Stimulated activated CD4-positive, alpha-beta T cell treated with anti-CD3 and anti-CD28 coated beads, Interleukin-15, amount 100 ng/mL, for 48 hours (primary cell): ENCODE data around the gene IL21.
"Not testable (repeated sequence)": the region's sequence is repeated elsewhere in the genome, so short reads cannot be mapped to it uniquely, and the experiment has no call there.

Source experiments
- DNase-seq, 2 donors: peaks; one replicate each; pipeline ENCODE4 v3.0.0-alpha.2; 2020; ENCODE audit warnings: low read depth in 2 of 2

IL21 gene

DNA sequence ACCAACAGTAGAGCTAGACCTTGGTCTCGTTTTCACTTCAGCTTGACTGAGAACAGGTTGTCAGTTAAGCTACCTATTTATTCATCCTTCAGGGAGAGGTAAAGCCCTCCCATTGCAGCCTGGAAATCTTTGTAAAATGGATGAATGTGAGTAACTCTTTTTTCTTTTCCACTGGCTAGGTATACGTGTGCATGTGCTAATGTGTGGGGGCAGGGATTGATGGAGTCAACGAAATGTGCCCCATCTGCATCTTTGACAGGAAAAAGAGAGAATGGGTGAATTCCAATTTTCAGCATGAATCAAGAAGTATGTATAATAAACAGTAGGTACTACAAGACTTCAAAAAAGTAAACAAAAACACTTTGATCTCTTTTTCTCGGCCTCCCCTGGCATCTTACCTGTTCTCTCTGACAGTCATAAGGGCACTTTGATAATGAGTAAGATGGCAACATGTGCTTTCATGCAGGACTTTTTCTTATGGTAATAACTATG, at the start of gene IL21:
TSS of gene IL21 (minus strand) at position 51 of the 492 bp plus-strand sequence. CDS start 55 bp downstream, outside the sequence.
- no peak for DNase-seq

DNA sequence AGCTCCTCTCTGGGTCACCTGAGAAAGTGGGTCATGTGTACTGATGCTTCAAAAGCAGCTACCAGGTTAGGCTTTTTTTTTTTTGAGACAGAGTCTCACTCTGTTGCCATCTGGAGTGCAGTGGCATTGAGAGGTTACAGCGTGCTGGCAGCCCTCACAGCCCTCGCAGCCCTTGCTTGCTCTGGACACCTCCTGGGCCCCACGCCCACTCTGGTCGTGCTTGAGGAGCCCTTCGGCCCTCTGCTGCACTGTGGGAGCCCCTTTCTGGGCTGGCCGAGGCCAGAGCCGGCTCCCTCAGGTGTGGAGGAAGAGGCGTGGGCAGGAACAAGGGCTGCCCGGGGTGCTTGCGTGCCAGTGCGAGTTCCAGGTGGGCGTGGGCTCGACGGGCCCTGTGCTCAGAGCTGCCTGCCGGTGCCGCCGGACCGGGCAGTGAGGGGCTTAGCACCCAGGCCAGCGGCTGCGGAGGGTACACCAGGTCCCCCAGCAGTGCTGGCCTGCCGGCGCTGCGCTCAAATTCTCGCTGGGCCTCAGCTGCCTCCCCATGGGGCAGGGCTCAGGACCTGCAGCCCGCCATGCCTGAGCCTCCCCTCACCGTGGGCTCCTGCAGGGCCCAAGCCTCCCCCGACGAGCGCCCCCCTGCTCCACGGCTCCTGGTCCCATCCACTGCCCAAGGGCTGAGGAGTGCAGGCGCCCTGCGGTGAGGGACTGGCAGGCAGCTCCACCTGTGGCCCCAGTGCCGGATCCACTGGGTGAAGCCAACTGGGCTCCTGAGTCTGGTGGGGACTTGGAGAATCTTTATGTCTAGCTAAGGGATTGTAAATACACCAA, 49.3 kb upstream of the IL21 start:
- DNase-seq: no peak

DNA sequence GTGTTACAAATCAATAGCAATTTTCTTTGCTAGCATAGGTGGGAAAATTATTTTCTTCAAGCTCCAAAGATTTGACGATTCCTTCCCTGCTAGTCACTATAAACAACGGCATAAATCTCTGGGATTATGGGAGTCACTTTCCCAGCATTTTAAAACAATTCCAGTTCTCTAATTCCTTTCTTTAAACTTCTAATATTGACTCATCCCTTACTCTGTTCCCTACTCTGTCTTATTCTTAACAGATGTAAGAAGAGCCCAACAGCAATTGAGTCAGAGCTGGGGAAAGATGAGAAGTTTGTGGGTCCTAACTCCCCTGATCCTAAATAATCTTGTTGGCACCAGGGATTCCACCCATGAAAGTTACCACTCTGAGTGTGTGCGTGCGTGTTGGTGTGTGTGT, 47.4 kb upstream of the IL21 start:
- DNase-seq: no peak

GRCh38 chr4:122666527-122667245, 45.8 kb upstream of the IL21 start:
- no peak for DNase-seq

DNA sequence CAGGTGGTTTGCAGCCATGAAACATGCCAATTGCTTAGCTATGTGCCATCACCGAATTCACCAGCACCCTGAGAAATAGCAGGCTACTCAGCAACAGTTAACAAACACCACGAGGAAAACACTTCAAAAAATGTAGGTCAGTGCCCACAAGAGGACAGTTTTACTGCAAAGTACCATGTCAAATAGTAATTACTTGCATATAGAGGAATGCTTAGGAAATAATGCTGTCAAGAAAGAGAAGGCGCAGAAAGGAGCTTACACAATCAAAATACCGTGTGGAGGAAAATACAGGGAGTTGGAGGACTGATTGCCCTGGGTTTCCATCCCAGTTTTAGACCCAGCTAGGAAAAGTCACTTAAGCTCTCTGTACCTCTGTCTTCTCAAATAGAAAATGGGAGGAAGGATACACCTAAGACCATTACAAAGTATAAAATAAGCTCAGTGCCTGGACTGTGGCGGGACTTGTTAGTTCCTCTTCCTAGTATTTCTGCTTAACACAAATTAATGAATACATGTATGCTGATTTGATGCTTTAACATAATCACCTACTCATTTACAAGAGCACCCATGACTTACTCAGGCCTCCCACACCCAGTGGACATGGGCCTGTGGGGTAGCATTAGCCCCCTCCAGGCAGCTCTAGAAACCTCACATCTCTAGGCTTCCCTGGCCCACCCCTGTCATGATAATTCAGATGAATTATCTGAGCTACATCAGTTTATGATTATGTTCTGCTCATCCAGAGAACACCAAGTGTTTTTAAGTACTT, 44.5 kb upstream of the IL21 start:
- no peak for DNase-seq

GRCh38 chr4:122663814-122664610, 43.1 kb upstream of the IL21 start:
- no peak for DNase-seq

DNA sequence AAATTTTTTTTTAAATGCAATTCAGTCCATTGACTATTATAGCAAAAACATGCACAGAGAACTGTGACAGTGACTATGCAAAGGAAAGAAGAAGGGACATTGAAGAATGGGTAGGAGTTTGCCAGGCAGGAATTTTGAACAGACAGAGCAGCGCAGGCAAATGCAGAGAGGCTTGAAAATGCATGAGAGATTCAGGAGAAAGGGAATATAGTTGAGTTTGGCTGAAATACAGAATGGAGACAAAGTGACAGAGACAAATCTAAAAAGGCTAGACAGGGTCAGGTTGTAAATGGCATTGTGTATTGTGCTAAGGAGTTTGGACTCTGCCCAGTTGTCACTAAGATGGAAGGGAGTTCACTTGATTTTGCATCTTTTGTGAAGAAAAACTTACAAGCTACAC, 42.4 kb upstream of the IL21 start:
- no peak for DNase-seq

- no peak for DNase-seq
Observed at GRCh38 chr4:122662701-122663100, 41.8 kb upstream of the IL21 start.

DNA sequence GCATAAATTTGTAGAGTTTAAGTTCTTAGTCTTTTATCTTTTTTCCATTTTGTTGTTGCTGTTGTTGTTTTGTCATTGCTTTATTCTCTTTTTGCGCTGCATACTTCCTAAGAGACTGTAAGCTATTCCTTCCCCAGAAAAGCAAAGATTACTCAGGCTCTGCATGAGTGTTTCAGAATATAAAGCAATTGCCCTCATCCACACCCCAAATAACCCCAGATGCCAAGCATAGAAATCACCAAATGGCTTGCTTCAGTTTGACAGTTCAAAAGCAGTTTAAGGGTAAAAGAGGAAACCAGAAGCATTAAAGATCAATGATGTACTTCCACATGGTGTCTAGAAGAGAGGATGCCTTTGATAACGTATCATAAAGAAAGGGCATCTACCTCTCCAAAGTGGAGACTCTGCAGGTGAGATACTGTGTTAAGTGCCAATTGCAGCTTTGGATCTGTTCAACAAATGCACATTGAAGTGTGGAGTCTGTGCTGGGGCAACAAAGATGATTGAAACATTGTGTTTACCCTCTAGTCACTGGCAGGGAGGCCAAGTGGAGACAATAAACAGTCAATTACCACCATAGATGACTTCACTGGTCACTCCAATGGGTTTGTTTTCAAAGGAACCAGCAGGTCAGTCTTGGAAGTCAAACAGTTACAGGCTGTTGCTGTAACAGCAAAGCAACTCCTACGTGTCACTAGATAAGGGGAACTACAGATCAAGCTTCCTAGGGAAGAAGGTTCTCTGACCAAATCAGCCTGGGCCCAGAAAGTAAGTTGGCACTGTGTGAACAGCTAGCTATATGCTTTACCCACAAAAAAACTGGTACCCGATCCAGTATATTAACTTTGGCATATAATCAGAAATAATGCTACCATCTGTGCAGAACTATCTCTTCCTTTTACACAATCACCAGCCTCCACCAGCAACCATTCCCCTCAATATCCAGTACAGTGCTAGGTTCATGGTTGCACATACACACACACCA, 40.6 kb upstream of the IL21 start:
- no peak for DNase-seq

- DNase-seq: no peak
Observed at GRCh38 chr4:122658818-122659295, 38.0 kb upstream of the IL21 start.

DNA sequence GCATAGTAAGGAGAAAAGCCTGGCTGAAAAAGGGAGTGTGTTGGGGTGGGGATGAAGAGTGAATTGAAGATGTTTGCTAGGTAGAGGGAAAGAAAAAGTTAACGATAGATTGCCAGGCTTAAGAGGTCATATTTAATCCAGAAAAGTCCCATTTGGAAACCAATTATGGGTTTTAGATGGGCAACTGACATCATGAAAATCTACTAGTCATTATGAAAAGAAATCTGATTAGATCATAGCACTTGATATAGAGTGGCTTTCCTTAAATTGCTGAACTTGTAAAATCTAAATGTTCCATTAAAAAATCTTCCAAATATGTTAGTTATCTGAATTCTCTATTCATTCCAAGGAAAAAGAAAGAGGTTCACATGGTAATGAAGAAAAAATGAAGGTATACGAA, 37.5 kb upstream of the IL21 start:
- DNase-seq: no peak

GRCh38 chr4:122657553-122657952, 36.7 kb upstream of the IL21 start:
- DNase-seq: no peak

DNA sequence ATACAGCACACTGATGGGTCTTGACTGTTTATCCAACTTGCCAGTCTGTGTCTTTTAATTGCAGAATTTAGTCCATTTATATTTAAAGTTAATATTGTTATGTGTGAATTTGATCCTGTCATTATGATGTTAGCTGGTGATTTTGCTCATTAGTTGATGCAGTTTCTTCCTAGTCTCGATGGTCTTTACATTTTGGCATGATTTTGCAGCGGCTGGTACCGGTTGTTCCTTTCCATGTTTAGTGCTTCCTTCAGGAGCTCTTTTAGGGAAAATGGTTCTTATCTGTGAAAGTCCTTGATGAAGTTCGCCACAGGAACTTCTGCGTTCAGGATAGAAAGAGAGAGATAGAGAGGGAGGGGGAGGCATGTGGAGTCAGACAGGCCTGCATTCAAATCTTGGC, 35.7 kb upstream of the IL21 start:
- not testable (repeated sequence) for DNase-seq

- peak in 1 of 2 donors; percentile 56 for DNase-seq
Observed at GRCh38 chr4:122652379-122652778, 31.5 kb upstream of the IL21 start.

DNA sequence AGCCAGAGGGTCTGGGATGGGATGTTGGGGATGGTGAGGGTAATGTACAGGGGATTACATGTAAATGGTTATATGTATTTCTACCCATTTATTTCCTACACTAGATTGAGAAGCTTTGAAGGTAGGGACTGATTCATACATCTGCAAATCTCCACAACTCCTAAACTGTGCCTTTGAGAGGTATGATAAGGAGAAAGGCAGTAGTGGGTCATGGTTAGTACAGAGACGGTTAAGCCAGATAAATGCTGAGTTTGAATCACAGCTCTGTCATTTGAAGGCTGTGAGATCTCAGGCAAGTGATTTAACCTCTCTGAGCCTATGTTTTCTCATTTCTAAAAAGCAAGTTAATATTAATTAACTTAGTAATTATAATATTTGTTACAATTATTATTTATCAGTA, 29.3 kb upstream of the IL21 start:
- DNase-seq: no peak

DNA sequence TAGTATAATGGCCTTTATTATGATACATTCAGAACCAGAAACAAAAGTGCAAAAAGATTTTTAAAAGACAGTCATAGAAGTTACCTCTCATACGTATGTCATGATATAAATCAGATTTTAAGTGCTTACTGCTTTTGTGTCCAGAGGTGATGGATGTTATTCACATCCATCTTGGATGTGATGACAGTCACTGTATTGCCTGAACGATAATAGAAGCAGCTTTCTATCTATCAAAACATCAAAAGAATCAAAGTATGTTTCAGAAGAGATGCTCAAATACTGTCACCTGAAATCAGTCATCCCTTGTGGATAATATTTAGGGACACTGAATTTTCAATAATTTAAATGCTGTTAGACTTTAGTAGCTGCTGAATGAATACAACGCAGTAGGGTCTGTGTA, 26.8 kb upstream of the IL21 start:
- DNase-seq: no peak

GRCh38 chr4:122643257-122643656, 22.4 kb upstream of the IL21 start:
- no peak for DNase-seq

GRCh38 chr4:122639181-122639580, 18.3 kb upstream of the IL21 start:
- no peak for DNase-seq

GRCh38 chr4:122636697-122637096, 15.8 kb upstream of the IL21 start:
- no peak for DNase-seq

DNA sequence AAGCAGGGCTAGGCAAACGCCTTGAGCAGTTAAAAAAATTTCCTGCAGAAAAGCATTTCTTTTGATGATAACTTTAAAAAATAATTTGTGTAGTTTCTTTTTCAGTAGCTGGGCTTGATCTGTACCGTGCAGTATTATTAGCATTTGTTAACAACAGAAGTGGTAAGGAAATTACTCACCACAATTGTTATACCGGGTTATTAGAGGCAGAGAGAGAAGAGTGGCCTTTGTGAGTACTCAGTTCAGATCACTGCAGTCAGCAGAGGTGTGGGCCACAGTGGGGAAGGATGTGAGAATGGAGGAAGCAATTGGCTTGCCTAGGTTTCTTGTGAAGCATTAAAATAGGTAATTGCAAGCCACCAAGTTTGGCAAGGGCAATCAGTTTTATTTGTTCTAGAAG, 14.3 kb upstream of the IL21 start:
- no peak for DNase-seq
